Skeletal muscle satellite cell (primary cell): ENCODE measurements around the gene CROCC2.

Experiments
- H3K27me3 ChIP-seq: 2 replicates; pipeline ENCODE4 v1.7.0; 2013; ENCODE audit warnings: low read length; ENCODE audit not compliant: control insufficient read depth, insufficient read depth
- H3K36me3 ChIP-seq: 2 replicates; pipeline ENCODE4 v1.7.0; 2013; ENCODE audit warnings: mild to moderate bottlenecking, control low read depth, low read length; ENCODE audit not compliant: insufficient read depth
- H3K4me1 ChIP-seq: 2 replicates; pipeline ENCODE4 v1.7.0; 2013; ENCODE audit warnings: low read length; ENCODE audit not compliant: control insufficient read depth, insufficient read depth
- H3K4me2 ChIP-seq: 2 replicates; pipeline ENCODE4 v1.7.0; 2013; ENCODE audit warnings: mild to moderate bottlenecking, low read length
- H3K4me3 ChIP-seq: 2 replicates; pipeline ENCODE4 v1.7.0; 2013; ENCODE audit warnings: low read length
- H3K9ac ChIP-seq: 2 replicates; pipeline ENCODE4 v1.7.0; 2013; ENCODE audit warnings: mild to moderate bottlenecking, low read depth, low read length, moderate library complexity
- H3K9me3 ChIP-seq: replicated peaks from 2 replicates; pipeline ENCODE4 v1.7.0; 2013; ENCODE audit warnings: mild to moderate bottlenecking, control low read depth, low read length

CROCC2 gene

DNA sequence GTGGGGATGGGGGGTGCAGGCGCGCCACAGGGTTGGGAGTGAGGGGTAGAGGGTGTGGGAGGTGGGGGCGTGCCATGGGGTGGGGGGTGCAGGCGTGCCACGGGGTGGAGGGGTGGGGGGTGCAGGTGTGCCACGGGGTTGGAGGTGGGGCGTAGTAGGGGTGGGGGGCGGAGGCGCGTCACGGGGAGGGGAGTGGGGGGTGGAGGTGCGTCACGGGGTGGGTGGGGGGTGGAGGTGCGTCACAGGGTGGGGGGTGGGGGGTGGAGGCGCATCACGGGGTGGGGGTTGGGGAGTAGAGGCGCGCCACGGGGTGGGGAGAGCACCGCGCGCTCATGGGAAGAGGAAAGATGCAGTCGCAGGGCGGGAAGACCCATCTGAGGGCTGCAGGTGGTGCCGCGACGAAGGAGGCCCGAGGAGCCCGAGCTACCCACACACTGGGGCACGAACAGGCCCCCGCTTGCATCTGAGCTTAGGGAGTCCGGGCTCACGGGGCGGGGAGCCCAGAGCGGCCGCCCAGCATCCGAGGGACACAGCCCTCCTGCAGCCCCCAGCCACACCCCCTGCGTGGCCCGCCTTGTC, 129.8 kb downstream of the CROCC2 start:
- H3K27me3 ChIP-seq: no peaks in the 10 kb centered on the region

DNA sequence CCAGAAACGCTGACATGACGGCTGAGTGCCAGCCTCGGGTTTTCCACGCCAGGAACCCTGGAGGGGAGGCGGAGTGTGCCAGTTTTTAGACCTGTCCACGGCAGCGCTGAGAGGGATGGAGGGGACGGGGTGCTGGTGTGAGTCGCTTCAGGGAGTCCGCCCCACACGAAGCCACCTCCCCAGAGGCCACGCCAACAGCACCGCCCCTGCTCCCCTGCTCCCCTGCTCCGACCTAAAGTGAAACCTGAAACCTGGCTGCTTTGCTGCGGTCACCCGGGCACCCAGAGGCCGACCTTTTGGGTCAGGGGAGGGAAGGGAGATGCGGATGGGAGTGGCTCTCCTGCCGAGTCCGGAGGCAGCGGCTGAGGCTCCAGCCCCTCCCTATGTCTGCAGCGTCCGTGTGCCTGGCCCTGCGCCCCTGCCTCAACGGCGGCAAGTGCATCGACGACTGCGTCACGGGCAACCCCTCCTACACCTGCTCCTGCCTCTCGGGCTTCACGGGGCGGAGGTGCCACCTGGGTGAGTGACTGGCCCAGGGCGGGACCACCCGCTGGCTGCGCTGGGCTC, 130.3 kb downstream of the CROCC2 start:
- Histone ChIP-seq H3K27me3 (no peaks in the 10 kb centered on the region), H3K9ac (no peak overlapping the region), H3K4me3 (no peak overlapping the region)

More for the DNA sequence above, 129.8 kb downstream of the CROCC2 start:
- no peak overlapping the region for H3K9ac ChIP-seq
- no peaks in the 10 kb centered on the region for H3K4me1 ChIP-seq
- H3K36me3 ChIP-seq: peaks cover 33% of the 10 kb centered on the region
- no peak overlapping the region for H3K4me3 ChIP-seq
- no peaks in the 10 kb centered on the region for H3K9me3 ChIP-seq
- no peak overlapping the region for H3K4me2 ChIP-seq

DNA sequence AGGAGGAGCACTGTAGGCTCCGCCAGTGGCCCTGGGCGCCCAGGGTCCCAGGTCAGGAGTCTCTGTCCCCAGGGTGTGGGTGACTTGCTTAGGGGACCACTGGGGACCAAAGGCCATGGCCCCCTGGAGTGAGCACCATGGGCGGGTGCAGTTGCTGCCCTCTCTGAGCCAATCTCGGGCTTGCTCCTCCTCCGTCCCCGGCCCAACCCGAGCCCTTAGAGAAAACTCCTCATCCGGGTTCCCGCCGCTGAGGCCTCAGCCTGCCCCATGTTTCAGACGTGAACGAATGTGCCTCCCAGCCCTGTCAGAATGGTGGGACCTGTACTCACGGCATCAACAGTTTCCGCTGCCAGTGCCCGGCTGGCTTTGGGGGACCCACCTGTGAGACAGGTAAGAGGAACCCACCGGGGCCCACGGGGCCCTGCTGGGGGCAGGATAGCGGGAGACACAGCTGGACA, 130.9 kb downstream of the CROCC2 start:
- H3K4me3 ChIP-seq: no peak overlapping the region
- no peak overlapping the region for H3K4me2 ChIP-seq
- peaks cover 27% of the 10 kb centered on the region for H3K36me3 ChIP-seq
- no peaks in the 10 kb centered on the region for H3K9me3 ChIP-seq
- H3K9ac ChIP-seq: no peak overlapping the region
- H3K4me1 ChIP-seq: no peaks in the 10 kb centered on the region
- no peaks in the 10 kb centered on the region for H3K27me3 ChIP-seq

More for the DNA sequence above, 130.3 kb downstream of the CROCC2 start:
- Histone ChIP-seq H3K4me2 (no peak overlapping the region), H3K9me3 (no peaks in the 10 kb centered on the region), H3K36me3 (peaks cover 29% of the 10 kb centered on the region), H3K4me1 (no peaks in the 10 kb centered on the region)

DNA sequence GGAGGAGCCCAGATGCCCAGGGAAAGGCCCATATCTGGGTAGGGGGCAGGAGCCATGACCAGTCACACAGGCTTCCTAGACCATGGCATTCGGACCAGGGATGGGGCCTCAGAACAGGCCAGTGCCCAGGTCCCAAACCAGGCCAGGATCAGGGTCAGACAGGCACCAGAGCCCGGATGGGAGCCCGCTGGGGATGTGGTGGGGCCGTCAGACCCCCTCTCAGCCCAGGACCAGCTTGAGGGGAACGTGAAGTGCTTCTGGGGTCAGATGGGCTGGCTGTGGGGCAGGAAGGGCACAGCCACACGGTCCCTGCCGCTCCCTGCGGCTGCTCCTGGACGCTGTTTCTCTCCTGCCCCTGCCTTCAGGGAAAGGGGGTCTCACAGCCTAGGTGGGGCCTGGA, 131.4 kb downstream of the CROCC2 start:
- Histone ChIP-seq H3K4me1 (no peaks in the 10 kb centered on the region), H3K36me3 (peaks cover 27% of the 10 kb centered on the region), H3K4me2 (no peak overlapping the region), H3K9ac (no peak overlapping the region), H3K4me3 (no peak overlapping the region), H3K27me3 (no peaks in the 10 kb centered on the region), H3K9me3 (no peaks in the 10 kb centered on the region)

DNA sequence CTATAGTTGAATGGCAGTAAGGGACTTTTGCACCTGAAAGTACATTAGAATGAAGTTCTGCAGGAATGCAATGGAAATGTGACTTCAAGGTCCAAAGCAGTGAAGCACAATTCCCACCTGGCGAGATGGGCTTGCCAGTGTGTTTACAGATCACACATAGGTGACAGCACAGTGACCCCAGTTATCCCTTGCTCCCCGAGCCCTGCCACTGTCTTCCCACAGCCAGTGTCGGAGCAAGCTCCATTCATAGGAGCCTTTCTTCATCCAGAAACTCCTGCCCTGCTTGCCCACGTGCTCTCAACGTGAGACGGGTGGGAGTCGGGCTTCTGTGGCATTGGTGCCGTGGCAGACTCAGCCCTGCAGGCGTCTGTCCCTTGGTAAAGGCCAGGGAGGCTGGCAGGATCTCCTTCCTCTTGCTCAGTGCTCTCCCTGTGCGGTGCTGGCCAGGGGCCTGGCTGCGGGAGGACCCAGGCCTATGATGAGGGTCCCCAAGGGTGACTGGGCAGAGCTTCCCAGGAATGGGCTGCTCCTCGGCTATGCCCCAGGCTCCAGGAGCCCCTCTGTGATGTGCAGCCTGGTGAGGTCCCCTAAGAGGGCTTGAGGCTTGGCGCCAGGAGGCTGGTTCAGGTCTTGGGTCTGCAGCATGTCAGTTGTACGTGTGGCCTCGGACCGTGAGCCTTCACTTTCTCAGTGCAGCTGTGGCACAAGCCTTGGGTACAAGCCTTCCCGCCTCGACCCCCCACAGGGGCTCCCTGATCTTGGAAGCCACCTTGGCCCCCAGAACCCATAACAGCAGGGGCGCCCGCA, 132.4 kb downstream of the CROCC2 start:
- H3K27me3 ChIP-seq: no peaks in the 10 kb centered on the region
- H3K9ac ChIP-seq: no peak overlapping the region
- H3K4me1 ChIP-seq: no peaks in the 10 kb centered on the region
- no peak overlapping the region for H3K4me2 ChIP-seq
- H3K4me3 ChIP-seq: no peak overlapping the region
- H3K36me3 ChIP-seq: peaks cover 27% of the 10 kb centered on the region
- H3K9me3 ChIP-seq: no peaks in the 10 kb centered on the region

DNA sequence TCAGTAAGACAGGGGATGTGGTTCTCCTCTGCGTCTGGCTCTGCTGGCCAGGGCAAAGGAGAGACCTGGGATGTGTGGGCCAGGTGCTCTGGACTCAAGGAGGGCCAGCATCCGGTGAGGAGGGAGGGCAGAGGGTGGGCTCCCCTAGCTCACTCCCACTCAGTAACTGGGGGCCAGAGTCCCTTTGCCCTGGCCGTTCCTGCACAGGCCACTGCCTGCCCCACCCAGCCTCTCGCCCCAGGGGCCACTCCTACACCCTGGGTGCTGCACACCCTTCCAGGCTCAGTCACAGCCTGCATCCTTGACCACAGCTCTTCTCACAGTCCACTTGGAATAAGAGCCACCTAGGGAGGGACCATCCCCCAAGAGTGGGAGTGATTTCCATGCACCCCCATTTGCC, 133.3 kb downstream of the CROCC2 start:
- Histone ChIP-seq H3K36me3 (peaks cover 21% of the 10 kb centered on the region), H3K4me3 (no peak overlapping the region), H3K9me3 (no peaks in the 10 kb centered on the region), H3K4me1 (no peaks in the 10 kb centered on the region), H3K9ac (no peak overlapping the region), H3K27me3 (no peaks in the 10 kb centered on the region), H3K4me2 (no peak overlapping the region)

DNA sequence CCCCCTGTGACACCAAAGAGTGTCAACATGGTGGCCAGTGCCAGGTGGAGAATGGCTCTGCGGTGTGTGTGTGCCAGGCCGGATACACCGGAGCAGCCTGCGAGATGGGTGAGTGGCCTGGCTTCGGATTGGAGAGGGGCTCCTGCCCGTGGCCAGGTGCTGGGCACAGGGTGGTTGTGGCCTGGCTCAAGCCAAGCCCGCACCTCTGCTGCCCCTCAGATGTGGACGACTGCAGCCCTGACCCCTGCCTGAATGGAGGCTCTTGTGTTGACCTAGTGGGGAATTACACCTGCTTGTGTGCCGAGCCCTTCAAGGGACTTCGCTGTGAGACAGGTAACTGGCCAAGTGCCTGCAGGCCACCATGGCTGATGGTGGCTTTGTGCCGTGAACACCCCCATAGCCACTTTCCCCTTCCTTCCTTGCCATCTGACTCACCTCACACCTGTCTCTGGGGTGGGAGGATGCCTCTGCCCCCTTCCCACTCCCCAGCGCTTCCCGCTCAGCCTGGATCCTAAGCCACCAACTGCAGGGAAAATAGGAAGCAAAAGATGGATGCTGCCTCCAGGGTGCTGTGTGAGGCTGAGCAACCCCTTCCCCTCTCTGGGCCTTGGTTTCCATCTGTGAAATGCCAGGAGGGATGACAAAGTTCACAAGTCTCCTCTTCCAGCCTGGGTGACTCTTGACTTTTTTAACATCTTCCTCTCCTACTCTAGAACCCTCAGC, 134.1 kb downstream of the CROCC2 start:
- no peak overlapping the region for H3K9ac ChIP-seq
- H3K27me3 ChIP-seq: no peaks in the 10 kb centered on the region
- no peak overlapping the region for H3K4me2 ChIP-seq
- no peaks in the 10 kb centered on the region for H3K9me3 ChIP-seq
- no peaks in the 10 kb centered on the region for H3K4me1 ChIP-seq
- H3K4me3 ChIP-seq: no peak overlapping the region
- peaks cover 17% of the 10 kb centered on the region for H3K36me3 ChIP-seq

DNA sequence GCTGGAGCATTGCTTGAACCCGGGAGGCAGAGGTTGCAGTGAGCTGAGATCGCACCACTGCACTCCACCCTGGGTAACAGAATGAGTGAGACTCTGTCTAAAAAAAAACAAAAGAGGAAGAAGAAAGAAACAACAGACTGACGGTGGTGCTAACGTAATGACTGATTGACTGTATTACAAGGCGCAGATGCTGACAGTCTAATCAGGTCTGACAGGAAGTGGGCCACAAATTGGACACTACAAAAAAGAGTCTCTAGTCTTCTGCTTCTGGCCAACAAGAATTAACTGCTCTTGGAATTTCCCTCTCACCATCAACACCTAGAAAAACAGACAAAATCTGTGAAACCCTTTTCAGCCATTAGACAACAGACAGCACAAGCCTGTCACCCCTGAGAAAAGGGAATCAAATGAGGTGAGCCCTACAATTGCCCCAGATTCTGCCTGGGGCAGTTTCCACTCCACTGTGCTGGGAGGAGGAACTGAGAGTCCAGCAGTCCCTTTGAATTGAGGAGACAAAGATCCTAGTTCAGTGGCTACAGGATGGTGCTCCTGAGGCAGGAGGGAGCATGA, 135.5 kb downstream of the CROCC2 start:
- Histone ChIP-seq H3K4me3 (no peak overlapping the region), H3K4me1 (no peaks in the 10 kb centered on the region), H3K9me3 (no peaks in the 10 kb centered on the region), H3K4me2 (no peak overlapping the region), H3K27me3 (no peaks in the 10 kb centered on the region), H3K9ac (no peak overlapping the region), H3K36me3 (peaks cover 17% of the 10 kb centered on the region)
